Measurements from ENCODE around the gene ADGRL3. TPM values are rescaled to one million over a fixed set of nuclear protein-coding genes. Genes with fewer than 3 reads are reported as not detected.
"Not testable (repeated sequence)": the region's sequence is repeated elsewhere in the genome, so short reads cannot be mapped to it uniquely, and the experiment has no call there.

The ADGRL3 gene
- total RNA-seq, 1 donor from 2014 or later = 18.7 TPM

- no peak for DNase-seq (ENCODE audit: extremely low spot score, unreplicated experiment)
- Mint-ChIP-seq H3K4me3 (ENCODE audit: unreplicated experiment) (no peak overlapping the region), H3K36me3 (ENCODE audit: unreplicated experiment) (no peaks in the 10 kb centered on the region), H3K27me3 (ENCODE audit: unreplicated experiment) (no peaks in the 10 kb centered on the region), H3K9me3 (ENCODE audit: unreplicated experiment) (peaks cover 22% of the 10 kb centered on the region), H3K4me1 (ENCODE audit: unreplicated experiment) (no peaks in the 10 kb centered on the region), H3K27ac (ENCODE audit: unreplicated experiment) (no peak overlapping the region)
- no peak for TF ChIP-seq CTCF (IDR thresholded peaks at IDR 0.05)
Measured at GRCh38 chr4:61762722-61763627, 562.8 kb downstream of the ADGRL3 start.

- peaks cover 22% of the 10 kb centered on the region for H3K9me3 Mint-ChIP-seq (ENCODE audit: unreplicated experiment)
- H3K36me3 Mint-ChIP-seq (ENCODE audit: unreplicated experiment) = no peaks in the 10 kb centered on the region
- no peak for TF ChIP-seq CTCF (IDR thresholded peaks at IDR 0.05)
- H3K27ac Mint-ChIP-seq (ENCODE audit: unreplicated experiment) = no peak overlapping the region
- no peak for DNase-seq (ENCODE audit: extremely low spot score, unreplicated experiment)
- no peaks in the 10 kb centered on the region for H3K27me3 Mint-ChIP-seq (ENCODE audit: unreplicated experiment)
- no peak overlapping the region for H3K4me3 Mint-ChIP-seq (ENCODE audit: unreplicated experiment)
- no peaks in the 10 kb centered on the region for H3K4me1 Mint-ChIP-seq (ENCODE audit: unreplicated experiment)
Measured at GRCh38 chr4:61763682-61764081, 563.6 kb downstream of the ADGRL3 start.

GRCh38 chr4:61764090-61764489 lies 564.0 kb downstream of the ADGRL3 start:
- H3K9me3 Mint-ChIP-seq (ENCODE audit: unreplicated experiment) = peaks cover 20% of the 10 kb centered on the region
- H3K36me3 Mint-ChIP-seq (ENCODE audit: unreplicated experiment); DNase-seq (ENCODE audit: extremely low spot score, unreplicated experiment); H3K27me3 Mint-ChIP-seq (ENCODE audit: unreplicated experiment); H3K4me3 Mint-ChIP-seq (ENCODE audit: unreplicated experiment); H3K4me1 Mint-ChIP-seq (ENCODE audit: unreplicated experiment); H3K27ac Mint-ChIP-seq (ENCODE audit: unreplicated experiment): not testable (repeated sequence)

GRCh38 chr4:61769444-61770167 lies 569.5 kb downstream of the ADGRL3 start:
- H3K27me3 Mint-ChIP-seq (ENCODE audit: unreplicated experiment); H3K9me3 Mint-ChIP-seq (ENCODE audit: unreplicated experiment); DNase-seq (ENCODE audit: extremely low spot score, unreplicated experiment); H3K4me3 Mint-ChIP-seq (ENCODE audit: unreplicated experiment); H3K27ac Mint-ChIP-seq (ENCODE audit: unreplicated experiment); H3K36me3 Mint-ChIP-seq (ENCODE audit: unreplicated experiment): not testable (repeated sequence)
- H3K4me1 Mint-ChIP-seq (ENCODE audit: unreplicated experiment) = peaks cover 29% of the 10 kb centered on the region

GRCh38 chr4:61770456-61770855 lies 570.3 kb downstream of the ADGRL3 start:
- Mint-ChIP-seq H3K4me3 (ENCODE audit: unreplicated experiment) (no peak overlapping the region), H3K27ac (ENCODE audit: unreplicated experiment) (peak overlapping the region; percentile 52), H3K27me3 (ENCODE audit: unreplicated experiment) (no peaks in the 10 kb centered on the region)

More at GRCh38 chr4:61770456-61770855, 570.3 kb downstream of the ADGRL3 start:
- Mint-ChIP-seq H3K36me3 (ENCODE audit: unreplicated experiment) (no peaks in the 10 kb centered on the region), H3K4me1 (ENCODE audit: unreplicated experiment) (peaks cover 29% of the 10 kb centered on the region), H3K9me3 (ENCODE audit: unreplicated experiment) (peaks cover 7% of the 10 kb centered on the region)
- DNase-seq (ENCODE audit: extremely low spot score, unreplicated experiment) = no peak
- no peak for TF ChIP-seq CTCF (IDR thresholded peaks at IDR 0.05)

Measured in osteocyte (in vitro differentiated cells).